T-helper 2 cell (primary cell): ENCODE data around the gene HCRTR1.
A peak's percentile ranks its signal among the peaks of the same experiment; 100 is the strongest.

ENCODE experiments used
- DNase-seq, 5 experiments: peaks; one replicate each; pipeline versions ENCODE4 v3.0.0 to v3.0.0-alpha.2; 2012 to 2022

HCRTR1 gene

GRCh38 chr1:31667065-31667785 lies 49.7 kb downstream of the HCRTR1 start:
- DNase-seq, result no peak

DNA sequence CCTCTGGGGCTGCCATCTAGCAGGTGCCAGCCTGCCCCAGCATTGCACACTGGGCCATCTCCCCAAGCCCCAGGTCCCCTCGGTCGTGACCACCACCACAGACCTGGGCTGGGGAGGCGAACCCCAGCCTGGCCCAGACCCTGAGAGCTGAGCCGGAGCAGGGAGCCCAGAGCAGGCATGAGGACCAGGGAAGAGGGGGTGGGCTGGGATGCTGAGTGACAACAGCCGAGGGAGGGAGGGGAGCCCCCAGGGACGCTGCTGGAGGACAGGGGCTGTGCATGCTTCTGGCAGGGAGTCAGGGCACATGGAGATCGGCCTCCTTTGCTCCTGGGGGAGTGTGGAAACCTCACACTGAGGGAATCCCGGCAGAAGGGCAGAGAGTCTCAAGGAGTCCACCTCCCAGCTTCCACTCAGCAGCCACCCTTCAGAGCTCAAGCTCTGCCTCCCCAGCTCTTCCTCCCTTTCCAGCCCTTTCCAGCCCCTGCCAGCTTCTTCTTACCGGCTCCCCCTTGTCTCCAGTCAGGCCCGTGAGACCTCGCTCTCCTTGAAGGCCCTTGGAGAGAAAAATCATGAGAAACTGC lies 50.9 kb downstream of the HCRTR1 start:
- no peak for DNase-seq

DNA sequence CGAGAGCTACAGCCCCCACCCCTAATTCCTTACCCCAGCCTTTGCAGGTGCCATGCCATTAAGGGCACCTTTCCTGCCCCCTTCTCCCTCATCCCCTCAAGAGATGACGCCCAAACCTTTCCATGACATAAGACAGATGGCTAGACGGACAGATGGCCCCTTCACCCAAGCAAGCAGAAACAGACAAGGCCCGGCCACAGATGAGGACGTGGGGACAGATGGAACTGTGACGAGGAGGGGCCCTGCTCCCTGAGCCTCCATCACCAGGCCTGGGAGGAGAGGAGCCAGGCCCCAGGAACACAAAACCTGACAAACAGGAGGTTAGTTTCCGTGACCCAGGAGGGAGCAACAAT lies 51.9 kb downstream of the HCRTR1 start:
- no peak for DNase-seq

DNA sequence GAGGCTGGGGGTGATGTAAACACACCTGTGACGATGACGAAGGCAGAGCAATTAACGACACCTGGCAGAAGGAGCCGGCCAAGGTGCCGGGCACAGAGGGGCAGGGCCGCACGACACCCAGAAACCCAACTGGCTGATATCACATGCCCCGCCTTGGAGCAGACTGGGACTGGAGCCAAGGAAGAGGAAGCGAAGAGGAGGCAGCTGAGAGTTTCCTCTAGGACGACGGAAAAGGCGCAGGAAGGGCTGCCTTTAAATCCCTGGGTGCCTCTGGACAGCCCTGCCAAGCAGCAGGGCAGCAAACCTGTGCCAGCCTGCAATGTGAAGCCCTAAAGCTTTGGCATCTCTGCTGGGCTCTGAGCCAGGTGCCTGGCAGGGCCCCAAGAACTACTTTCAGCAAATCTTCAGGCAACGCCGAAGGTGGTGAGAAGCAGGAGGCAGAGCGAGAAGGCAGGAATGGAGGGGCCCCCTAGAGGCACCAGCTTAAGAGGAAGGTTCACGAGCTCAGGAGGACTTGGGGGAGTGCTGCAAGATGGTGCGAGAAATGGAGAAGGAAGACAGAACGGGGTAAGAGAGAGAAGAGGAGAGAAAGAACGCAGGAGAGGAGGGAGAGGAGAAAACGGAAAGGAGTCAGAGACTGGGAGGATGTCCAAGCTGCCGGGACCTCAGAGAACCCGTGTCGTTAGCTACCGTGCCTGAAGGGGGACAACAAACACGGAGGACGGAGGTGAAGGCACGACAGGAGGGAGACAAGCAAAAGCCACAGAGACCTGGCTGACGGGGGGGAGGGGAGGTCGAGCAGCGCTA lies 52.5 kb downstream of the HCRTR1 start:
- DNase-seq, result peak in 1 of 5 experiments; percentile 16

DNA sequence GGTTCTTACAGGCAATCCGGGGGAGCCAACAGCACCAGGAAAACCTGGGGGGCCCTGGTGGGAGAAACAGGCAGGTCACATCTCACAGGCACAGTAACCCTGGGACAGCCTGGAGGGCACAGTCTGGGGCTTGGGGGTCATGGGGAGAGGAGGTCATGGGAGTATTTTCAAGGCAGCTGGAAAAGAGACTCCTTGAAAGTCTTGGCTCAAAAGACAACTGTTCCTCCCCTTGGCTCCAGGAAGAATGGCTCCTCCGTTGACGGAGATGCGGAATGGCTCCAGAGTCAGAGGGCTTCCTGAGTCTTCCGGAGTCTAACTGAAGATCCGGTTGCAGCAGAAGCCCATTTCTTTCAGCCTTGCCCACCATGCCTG lies 53.1 kb downstream of the HCRTR1 start:
- DNase-seq, result no peak

- no peak for DNase-seq
These were observed 53.7 kb downstream of the HCRTR1 start for GRCh38 chr1:31671147-31671546.

DNA sequence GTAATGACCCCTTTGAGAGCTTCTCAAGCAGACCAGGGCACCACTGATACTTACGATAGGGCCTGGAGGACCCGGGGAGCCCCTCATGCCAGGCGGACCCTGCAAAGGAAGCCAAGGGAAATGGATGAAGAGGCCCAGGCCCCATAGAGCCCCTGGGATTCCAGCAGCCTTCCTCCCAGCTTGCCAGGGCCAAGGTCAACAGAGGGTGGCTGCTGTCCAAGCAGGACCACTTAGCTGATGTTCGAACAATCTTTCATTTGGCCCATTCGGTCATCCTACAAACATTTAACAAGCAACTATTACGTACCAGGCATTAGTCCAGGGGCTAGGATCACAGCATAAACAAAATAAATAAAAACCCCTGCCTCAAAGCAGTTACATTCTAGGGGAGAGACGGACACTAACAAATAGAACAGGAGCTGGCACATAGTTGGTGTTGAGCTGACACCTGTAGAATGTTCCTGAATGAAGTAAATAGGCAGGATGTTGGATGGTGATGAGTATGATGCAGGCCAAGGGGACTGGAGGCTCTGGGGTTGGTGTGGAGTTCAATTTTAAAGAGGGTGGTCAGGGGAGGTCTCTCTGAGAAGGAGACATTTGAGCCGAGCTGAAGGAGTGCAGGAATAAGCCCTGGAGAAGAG lies 54.2 kb downstream of the HCRTR1 start:
- no peak for DNase-seq

DNA sequence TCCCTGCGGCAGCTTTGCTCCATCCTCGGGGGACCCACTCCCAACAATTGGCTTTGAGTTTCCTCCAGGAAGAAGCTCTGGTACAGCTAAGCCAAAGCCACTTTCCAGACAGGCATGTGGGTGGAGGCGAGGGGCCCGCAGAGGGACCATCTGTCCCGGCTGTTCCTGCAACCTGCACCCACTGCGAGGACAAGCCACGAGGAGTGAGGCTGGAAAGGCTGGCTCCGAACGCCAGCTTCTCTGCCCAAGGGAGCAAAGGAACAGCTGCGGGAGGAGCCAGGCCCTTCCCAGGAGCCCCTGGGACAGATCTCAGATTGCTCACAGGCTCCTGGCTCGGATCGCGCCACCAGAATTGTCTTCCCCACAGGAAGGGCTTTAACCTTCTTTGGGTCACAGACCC lies 55.5 kb downstream of the HCRTR1 start:
- no peak for DNase-seq

DNA sequence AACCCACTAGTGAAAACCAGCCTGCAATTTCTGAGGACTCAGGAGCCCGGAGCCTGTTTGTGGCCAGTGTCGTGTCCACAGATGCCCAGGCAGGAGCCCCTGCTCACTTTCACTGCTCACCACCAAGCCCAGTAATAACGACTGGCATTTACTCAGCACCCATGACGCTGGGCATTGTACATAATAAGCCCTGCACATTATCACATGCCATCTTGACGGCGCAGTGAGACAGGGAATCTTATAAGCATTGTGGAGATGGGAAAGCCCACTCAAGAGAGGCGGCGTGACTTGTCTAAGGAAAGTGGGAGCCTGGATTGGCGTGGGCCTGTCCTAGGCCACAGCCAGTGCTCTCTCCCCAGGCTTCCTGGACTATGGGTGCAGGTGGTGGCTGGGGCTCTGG lies 55.9 kb downstream of the HCRTR1 start:
- no peak for DNase-seq

DNA sequence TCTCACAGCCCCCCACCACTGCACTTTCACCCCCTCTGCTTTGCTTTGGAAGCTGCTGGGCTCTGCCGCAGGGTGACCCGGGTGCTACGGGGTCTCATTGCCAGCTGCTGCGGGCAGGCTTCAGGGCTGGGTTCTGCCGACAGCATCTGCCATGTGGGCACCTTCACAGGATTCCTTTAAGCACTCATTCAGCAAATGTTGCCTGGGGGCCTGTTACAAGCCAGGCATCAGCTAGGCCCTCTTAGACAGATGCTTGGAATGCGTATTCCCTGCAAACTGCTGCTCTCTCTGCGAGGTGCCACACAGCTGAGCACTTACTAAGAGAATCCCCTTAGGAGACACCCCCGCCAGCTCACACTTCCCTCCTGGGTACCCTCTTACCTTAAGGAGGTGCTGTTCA lies 57.1 kb downstream of the HCRTR1 start:
- no peak for DNase-seq

DNA sequence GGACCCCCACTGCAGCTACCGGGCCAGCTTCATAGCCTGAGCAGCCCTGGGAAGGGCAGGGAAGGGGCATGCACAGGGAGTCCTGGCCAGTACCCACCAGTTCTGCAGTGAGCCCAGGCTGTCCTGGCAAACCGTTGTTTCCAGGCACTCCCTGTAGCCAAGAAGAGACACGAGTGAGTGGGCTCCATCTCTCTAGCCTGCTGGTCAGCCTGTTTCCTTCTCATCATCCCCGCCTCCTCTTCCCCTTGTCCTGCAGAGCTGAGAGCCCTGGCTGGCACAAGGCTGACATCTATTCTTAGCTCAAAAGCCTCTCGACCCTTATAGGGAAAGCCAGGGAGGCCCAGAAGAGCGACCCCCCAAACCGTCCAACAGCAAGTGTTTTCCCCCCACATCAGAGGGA lies 57.7 kb downstream of the HCRTR1 start:
- DNase-seq, result no peak

DNA sequence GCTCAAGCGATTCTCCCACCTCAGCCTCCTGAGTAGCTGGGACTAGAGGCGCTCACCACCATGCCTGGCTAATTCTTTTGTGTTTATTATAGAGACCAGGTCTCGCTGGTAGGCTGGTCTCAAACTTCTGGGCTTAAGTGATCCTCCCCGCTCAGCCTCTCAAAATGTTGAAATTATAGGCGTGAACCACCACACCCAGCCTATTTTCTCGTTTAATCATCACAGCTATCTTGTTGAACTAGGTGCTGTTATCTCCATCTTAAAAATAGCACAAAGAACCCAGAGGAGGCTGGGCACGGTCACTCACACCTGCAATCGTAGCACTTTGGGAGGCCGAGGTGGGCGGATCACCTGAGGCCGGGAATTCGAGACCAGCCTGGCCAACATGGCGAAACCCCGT lies 58.3 kb downstream of the HCRTR1 start:
- no peak for DNase-seq
